ENCODE data around the gene KCNQ1. TPM values are rescaled to one million over a fixed set of nuclear protein-coding genes. Genes with fewer than 3 reads are reported as not detected.

The KCNQ1 gene
- total and polyA plus RNA-seq, 4 donors, result 15.4 to 41.7 (median 26.2) TPM

DNA sequence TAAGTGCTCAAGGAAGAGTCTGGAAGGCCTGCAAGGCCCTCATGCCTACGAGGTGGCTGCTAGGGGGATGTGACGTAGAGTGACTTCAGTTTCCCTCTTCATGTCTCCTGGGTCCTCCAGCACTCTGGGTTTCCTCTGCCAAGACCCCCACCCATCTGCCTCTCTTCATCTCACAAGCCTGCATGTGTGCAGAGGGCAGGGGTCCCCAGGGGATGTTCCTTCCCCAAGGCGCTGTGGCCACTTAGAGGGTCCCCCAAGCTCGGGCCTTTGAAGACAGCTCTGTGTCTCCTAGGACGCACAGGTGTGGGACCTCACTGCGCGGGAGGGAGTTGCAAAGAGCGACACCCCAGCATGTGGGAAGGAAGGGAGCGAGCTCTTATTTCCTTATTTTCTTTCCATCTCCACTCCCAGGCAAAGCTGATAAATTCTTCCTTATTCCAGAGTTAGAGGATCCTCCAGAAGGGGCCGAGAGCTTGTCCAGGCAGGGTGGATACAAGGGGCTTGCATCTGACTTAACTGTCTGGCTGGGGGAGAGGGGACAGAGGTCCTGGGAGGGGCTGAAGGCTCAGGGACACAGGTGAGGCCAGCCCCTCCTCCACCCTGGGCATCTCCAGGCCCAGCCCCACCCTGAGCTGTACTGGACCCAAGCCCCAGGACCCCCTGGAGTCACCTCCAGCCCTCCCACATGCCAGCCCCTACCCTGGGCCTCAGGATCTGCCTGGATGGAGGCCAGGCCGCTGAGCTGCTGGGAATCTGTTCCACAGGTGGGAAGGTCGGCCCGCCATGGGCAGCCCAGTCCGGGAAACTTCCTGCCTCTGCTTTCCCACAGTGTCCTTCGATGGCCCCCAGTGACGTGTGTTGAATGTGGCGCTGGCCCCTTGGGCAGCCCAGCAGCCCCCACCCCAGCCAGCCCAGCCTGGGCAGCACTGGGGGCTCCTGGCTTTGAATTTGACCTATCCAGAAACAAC lies 314.7 kb downstream of the KCNQ1 start:
- no peak for ATAC-seq (ENCODE audit: insufficient read depth, low FRiP score)
- Histone ChIP-seq H3K27me3 (ENCODE audit: control insufficient read depth in 3 of 3, insufficient read depth in 3 of 3, low read length in 2 of 3) (no peaks in the 10 kb centered on the region), H3K4me3 (no peak overlapping the region), H3K27ac (ENCODE audit: low read depth in 1 of 2, low read length in 1 of 2) (no peak overlapping the region), H3K9ac (ENCODE audit: insufficient read depth in 1 of 2, low read length in 2 of 2) (no peak overlapping the region), H3K36me3 (ENCODE audit: control insufficient read depth in 4 of 4, insufficient read depth in 4 of 4, low read length in 4 of 4) (no peaks in the 10 kb centered on the region), H3K4me1 (ENCODE audit: control insufficient read depth in 5 of 5, insufficient read depth in 5 of 5, low read length in 5 of 5) (peaks cover 0 to 9% (median 0%) of the 10 kb centered on the region in 5 donors), H3K9me3 (ENCODE audit: control insufficient read depth in 4 of 4, insufficient read depth in 3 of 4, low read length in 3 of 4) (no peaks in the 10 kb centered on the region)
- WGBS, 2 donors, result 88 to 92% methylated on average over 17 of the region's 17 CpGs
- DNase-seq, result peak in 1 of 3 donors; percentile 12
- TF ChIP-seq, protein P1, sequence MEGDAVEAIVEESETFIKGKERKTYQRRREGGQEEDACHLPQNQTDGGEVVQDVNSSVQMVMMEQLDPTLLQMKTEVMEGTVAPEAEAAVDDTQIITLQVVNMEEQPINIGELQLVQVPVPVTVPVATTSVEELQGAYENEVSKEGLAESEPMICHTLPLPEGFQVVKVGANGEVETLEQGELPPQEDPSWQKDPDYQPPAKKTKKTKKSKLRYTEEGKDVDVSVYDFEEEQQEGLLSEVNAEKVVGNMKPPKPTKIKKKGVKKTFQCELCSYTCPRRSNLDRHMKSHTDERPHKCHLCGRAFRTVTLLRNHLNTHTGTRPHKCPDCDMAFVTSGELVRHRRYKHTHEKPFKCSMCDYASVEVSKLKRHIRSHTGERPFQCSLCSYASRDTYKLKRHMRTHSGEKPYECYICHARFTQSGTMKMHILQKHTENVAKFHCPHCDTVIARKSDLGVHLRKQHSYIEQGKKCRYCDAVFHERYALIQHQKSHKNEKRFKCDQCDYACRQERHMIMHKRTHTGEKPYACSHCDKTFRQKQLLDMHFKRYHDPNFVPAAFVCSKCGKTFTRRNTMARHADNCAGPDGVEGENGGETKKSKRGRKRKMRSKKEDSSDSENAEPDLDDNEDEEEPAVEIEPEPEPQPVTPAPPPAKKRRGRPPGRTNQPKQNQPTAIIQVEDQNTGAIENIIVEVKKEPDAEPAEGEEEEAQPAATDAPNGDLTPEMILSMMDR (IDR thresholded peaks at IDR 0.05; ENCODE audit: control extremely low read depth, extremely low read depth), result no peak

- ATAC-seq (ENCODE audit: insufficient read depth, low FRiP score) (no peak), DNase-seq (peak in 1 of 3 donors; percentile 41)
- peaks cover 0 to 1% (median 0%) of the 10 kb centered on the region in 4 donors for H3K9me3 ChIP-seq (ENCODE audit: control insufficient read depth in 4 of 4, insufficient read depth in 3 of 4, low read length in 3 of 4)
- no peaks in the 10 kb centered on the region for H3K36me3 ChIP-seq (ENCODE audit: control insufficient read depth in 4 of 4, insufficient read depth in 4 of 4, low read length in 4 of 4)
- 87 to 93% methylated on average over 20 of the region's 20 CpGs for WGBS, 2 donors
- TF ChIP-seq, protein P1 (IDR thresholded peaks at IDR 0.05; ENCODE audit: control extremely low read depth, extremely low read depth), result no peak
- H3K27ac ChIP-seq (ENCODE audit: low read depth in 1 of 2, low read length in 1 of 2), result no peak overlapping the region
- no peak overlapping the region for H3K4me3 ChIP-seq
- no peak overlapping the region for H3K9ac ChIP-seq (ENCODE audit: insufficient read depth in 1 of 2, low read length in 2 of 2)
- no peaks in the 10 kb centered on the region for H3K27me3 ChIP-seq (ENCODE audit: control insufficient read depth in 3 of 3, insufficient read depth in 3 of 3, low read length in 2 of 3)
- H3K4me1 ChIP-seq (ENCODE audit: control insufficient read depth in 5 of 5, insufficient read depth in 5 of 5, low read length in 5 of 5), result peaks cover 0 to 9% (median 0%) of the 10 kb centered on the region in 5 donors
Observed at GRCh38 chr11:2760196-2760871, 315.5 kb downstream of the KCNQ1 start.

DNA sequence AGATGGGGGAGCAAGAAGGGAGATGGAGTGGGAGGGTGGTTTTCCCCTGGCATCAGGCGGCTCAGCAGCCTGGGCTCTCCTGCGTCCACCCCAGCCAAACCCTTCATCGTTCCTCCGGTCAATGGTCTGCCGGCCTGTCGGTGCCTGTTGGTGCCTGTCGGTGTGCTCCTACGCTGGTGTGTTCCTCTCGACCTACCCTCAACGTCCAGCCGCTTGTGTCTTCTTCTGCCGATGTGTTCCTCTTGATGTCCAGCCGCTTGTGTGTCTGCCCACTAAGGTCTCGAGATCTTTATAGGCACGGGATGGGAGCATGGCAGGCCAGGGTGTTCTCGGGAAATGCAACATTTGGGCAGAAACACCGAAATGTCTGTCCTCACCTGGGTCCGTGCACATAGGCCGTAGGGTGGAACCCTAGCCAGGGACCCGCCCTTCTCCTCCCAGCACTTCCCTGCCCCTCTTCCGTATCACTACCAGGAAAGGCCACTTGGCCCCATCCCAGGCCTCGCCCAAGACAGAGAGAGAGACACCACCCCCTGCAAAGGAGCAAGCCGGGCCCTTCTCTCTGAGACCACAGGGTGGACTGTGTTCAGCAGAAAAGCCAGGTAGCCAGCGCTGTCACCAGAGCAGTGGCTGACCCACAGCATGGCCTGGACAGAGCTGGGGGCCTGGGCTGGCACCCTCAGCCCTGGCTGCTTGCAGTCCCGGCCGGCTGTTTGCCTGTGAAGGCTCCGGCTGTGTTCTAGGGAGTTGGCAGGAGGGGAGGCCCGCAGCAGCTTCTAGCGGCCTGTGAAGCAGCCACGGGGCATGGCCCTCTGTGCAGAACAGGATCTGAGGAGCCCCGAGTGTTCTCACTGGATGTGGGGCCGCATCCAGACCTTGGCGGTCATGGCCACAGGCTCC lies 316.6 kb downstream of the KCNQ1 start:
- peaks cover 0 to 9% (median 0%) of the 10 kb centered on the region in 5 donors for H3K4me1 ChIP-seq (ENCODE audit: control insufficient read depth in 5 of 5, insufficient read depth in 5 of 5, low read length in 5 of 5)
- H3K27me3 ChIP-seq (ENCODE audit: control insufficient read depth in 3 of 3, insufficient read depth in 3 of 3, low read length in 2 of 3), result no peaks in the 10 kb centered on the region
- H3K9me3 ChIP-seq (ENCODE audit: control insufficient read depth in 4 of 4, insufficient read depth in 3 of 4, low read length in 3 of 4), result peaks cover 0 to 1% (median 0%) of the 10 kb centered on the region in 4 donors
- no peak overlapping the region for H3K4me3 ChIP-seq
- 94 to 95% methylated on average over 33 of the region's 33 CpGs for WGBS, 2 donors
- no peak for ATAC-seq (ENCODE audit: insufficient read depth, low FRiP score)
- no peak overlapping the region for H3K27ac ChIP-seq (ENCODE audit: low read depth in 1 of 2, low read length in 1 of 2)
- TF ChIP-seq, protein P1 (IDR thresholded peaks at IDR 0.05; ENCODE audit: control extremely low read depth, extremely low read depth), result no peak
- H3K9ac ChIP-seq (ENCODE audit: insufficient read depth in 1 of 2, low read length in 2 of 2), result no peak overlapping the region
- H3K36me3 ChIP-seq (ENCODE audit: control insufficient read depth in 4 of 4, insufficient read depth in 4 of 4, low read length in 4 of 4), result no peaks in the 10 kb centered on the region
- DNase-seq, result peak in 1 of 3 donors; percentile 11
